NT2/D1 (cell line): ENCODE measurements around the gene MYMX.
"Not testable (repeated sequence)": the region's sequence is repeated elsewhere in the genome, so short reads cannot be mapped to it uniquely, and the experiment has no call there.

ENCODE experiments used
- DNase-seq: peaks from one replicate; pipeline ENCODE4 v3.0.0-alpha.2; 2011; ENCODE audit warnings: low read depth, low spot score
- H3K27me3 ChIP-seq: 2 replicates; pipeline ENCODE4 v1.6.0; 2011; ENCODE audit warnings: mild to moderate bottlenecking; ENCODE audit not compliant: insufficient read length, insufficient read depth
- H3K36me3 ChIP-seq: 2 replicates; pipeline ENCODE4 v1.6.1; 2011; ENCODE audit warnings: mild to moderate bottlenecking, low read length, mixed read lengths; ENCODE audit not compliant: insufficient read depth, insufficient read length
- H3K4me1 ChIP-seq: 2 replicates; pipeline ENCODE4 v1.5.1; 2011; ENCODE audit not compliant: insufficient read depth, insufficient read length
- H3K4me3 ChIP-seq: 2 replicates; pipeline ENCODE4 v1.5.1; 2011; ENCODE audit warnings: low read depth; ENCODE audit not compliant: insufficient read length
- H3K9ac ChIP-seq: 2 replicates; pipeline ENCODE4 v1.6.0; 2011; ENCODE audit warnings: low read depth; ENCODE audit not compliant: insufficient read length
- H3K9me3 ChIP-seq: 2 replicates; pipeline ENCODE4 v1.5.1; 2011; ENCODE audit warnings: mild to moderate bottlenecking, low read length; ENCODE audit not compliant: insufficient read depth
- SUZ12 ChIP-seq: IDR thresholded peaks from 2 replicates; pipeline ENCODE4 v1.6.1; 2011; ENCODE audit not compliant: insufficient read length, insufficient read depth; ENCODE audit errors: extremely low read depth
- YY1 ChIP-seq: IDR thresholded peaks from 2 replicates; pipeline ENCODE4 v1.6.1; 2011; ENCODE audit not compliant: insufficient read length, insufficient read depth
- ZNF274 ChIP-seq: IDR thresholded peaks from 2 replicates; pipeline ENCODE4 v1.6.1; 2011; ENCODE audit warnings: mild to moderate bottlenecking, low read depth, low read length

Gene MYMX

GRCh38 chr6:44189257-44189656 is 27.5 kb upstream of the MYMX start:
- no peak overlapping the region for H3K4me3 ChIP-seq
- H3K9ac ChIP-seq, result no peak overlapping the region
- H3K27me3 ChIP-seq, result no peaks in the 10 kb centered on the region
- no peaks in the 10 kb centered on the region for H3K36me3 ChIP-seq
- H3K9me3 ChIP-seq, result no peaks in the 10 kb centered on the region
- no peak for DNase-seq
- TF ChIP-seq YY1 (no peak), ZNF274 (no peak), SUZ12 (no peak)
- H3K4me1 ChIP-seq, result no peaks in the 10 kb centered on the region

- Histone ChIP-seq H3K27me3 (no peaks in the 10 kb centered on the region), H3K9me3 (no peaks in the 10 kb centered on the region), H3K4me1 (no peaks in the 10 kb centered on the region), H3K4me3 (no peak overlapping the region), H3K36me3 (no peaks in the 10 kb centered on the region), H3K9ac (no peak overlapping the region)
- DNase-seq, result no peak
- TF ChIP-seq ZNF274 (no peak), YY1 (no peak), SUZ12 (no peak)
These were observed 26.0 kb upstream of the MYMX start for GRCh38 chr6:44190715-44191114.

- H3K4me1 ChIP-seq, result no peaks in the 10 kb centered on the region
- no peak overlapping the region for H3K4me3 ChIP-seq
- H3K9ac ChIP-seq, result no peak overlapping the region
- H3K27me3 ChIP-seq, result no peaks in the 10 kb centered on the region
- no peak for TF ChIP-seq ZNF274
- no peak for TF ChIP-seq SUZ12
- no peak for DNase-seq
- H3K9me3 ChIP-seq, result no peaks in the 10 kb centered on the region
- no peaks in the 10 kb centered on the region for H3K36me3 ChIP-seq
These were observed 24.2 kb upstream of the MYMX start for GRCh38 chr6:44192428-44193041.

- H3K27me3 ChIP-seq, result no peaks in the 10 kb centered on the region
- no peaks in the 10 kb centered on the region for H3K36me3 ChIP-seq
- H3K4me1 ChIP-seq, result no peaks in the 10 kb centered on the region
- H3K9ac ChIP-seq, result no peak overlapping the region
- DNase-seq, result no peak
- H3K9me3 ChIP-seq, result no peaks in the 10 kb centered on the region
- TF ChIP-seq YY1 (no peak), SUZ12 (no peak), ZNF274 (no peak)
- no peak overlapping the region for H3K4me3 ChIP-seq
These were observed 23.3 kb upstream of the MYMX start for GRCh38 chr6:44193307-44193910.

GRCh38 chr6:44194326-44194725 is 22.4 kb upstream of the MYMX start:
- H3K36me3 ChIP-seq, result no peaks in the 10 kb centered on the region
- no peak for DNase-seq
- no peaks in the 10 kb centered on the region for H3K4me1 ChIP-seq
- H3K27me3 ChIP-seq, result no peaks in the 10 kb centered on the region
- H3K4me3 ChIP-seq, result no peak overlapping the region
- no peak for TF ChIP-seq YY1
- no peak for TF ChIP-seq SUZ12
- no peak for TF ChIP-seq ZNF274
- H3K9ac ChIP-seq, result no peak overlapping the region
- H3K9me3 ChIP-seq, result no peaks in the 10 kb centered on the region

GRCh38 chr6:44196351-44196750 is 20.4 kb upstream of the MYMX start:
- H3K9ac ChIP-seq, H3K36me3 ChIP-seq, H3K4me1 ChIP-seq, H3K9me3 ChIP-seq, DNase-seq, H3K4me3 ChIP-seq, H3K27me3 ChIP-seq: not testable (repeated sequence)

GRCh38 chr6:44198684-44199083 is 18.0 kb upstream of the MYMX start:
- H3K4me1 ChIP-seq, result peaks cover 17% of the 10 kb centered on the region
- H3K27me3 ChIP-seq, result no peaks in the 10 kb centered on the region
- DNase-seq, result no peak
- H3K9ac ChIP-seq, result no peak overlapping the region
- no peaks in the 10 kb centered on the region for H3K9me3 ChIP-seq
- TF ChIP-seq YY1 (no peak), SUZ12 (no peak), ZNF274 (no peak)
- H3K36me3 ChIP-seq, result no peaks in the 10 kb centered on the region
- H3K4me3 ChIP-seq, result no peak overlapping the region

GRCh38 chr6:44199883-44200282 is 16.8 kb upstream of the MYMX start:
- no peak for DNase-seq
- no peak overlapping the region for H3K4me3 ChIP-seq
- H3K9me3 ChIP-seq, result no peaks in the 10 kb centered on the region
- TF ChIP-seq ZNF274, result no peak
- no peak for TF ChIP-seq YY1
- no peaks in the 10 kb centered on the region for H3K36me3 ChIP-seq
- H3K9ac ChIP-seq, result no peak overlapping the region
- H3K4me1 ChIP-seq, result peaks cover 17% of the 10 kb centered on the region
- no peaks in the 10 kb centered on the region for H3K27me3 ChIP-seq
